Measurements from ENCODE around the gene PRR23A.

DNA sequence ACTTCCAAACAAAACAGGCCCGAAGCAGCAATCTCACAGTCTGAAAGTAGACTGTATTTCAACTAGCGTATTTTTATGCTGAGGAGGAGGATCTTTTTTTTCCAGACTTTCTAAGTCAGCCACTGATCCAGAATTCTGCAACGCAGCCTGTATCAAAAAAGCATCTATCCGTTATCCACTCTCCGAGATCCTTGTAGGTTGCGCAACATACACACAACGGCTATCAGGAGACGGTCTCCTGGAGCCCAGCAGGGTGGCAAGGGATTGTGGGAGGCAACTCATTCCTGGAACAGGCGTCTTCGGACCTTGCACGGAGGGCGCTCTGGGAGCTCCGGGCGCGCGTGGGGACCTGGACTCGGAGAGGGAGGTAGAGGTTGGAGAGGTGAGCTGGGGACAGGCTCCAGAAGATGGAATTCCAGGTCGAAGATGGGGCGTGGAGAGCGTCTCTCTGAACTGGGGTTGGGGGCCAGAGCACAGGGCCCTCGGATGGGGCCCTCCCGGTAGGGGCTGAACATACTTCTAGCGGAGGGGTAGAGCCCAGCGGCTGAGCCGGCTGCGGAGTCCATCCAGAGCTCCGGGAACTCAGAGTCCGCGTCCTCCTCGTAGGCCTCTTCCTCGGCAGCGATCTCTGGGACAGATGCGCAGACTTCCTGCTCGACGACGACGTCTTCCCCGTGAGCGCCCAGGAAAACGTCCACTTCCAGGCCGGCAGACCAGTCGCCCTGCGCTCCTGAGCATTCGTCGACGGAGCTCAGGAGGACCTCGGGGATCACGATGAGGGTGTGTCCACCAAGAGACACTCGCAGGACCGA lies 37.7 kb upstream of the PRR23A start:
- TF ChIP-seq, protein P1, sequence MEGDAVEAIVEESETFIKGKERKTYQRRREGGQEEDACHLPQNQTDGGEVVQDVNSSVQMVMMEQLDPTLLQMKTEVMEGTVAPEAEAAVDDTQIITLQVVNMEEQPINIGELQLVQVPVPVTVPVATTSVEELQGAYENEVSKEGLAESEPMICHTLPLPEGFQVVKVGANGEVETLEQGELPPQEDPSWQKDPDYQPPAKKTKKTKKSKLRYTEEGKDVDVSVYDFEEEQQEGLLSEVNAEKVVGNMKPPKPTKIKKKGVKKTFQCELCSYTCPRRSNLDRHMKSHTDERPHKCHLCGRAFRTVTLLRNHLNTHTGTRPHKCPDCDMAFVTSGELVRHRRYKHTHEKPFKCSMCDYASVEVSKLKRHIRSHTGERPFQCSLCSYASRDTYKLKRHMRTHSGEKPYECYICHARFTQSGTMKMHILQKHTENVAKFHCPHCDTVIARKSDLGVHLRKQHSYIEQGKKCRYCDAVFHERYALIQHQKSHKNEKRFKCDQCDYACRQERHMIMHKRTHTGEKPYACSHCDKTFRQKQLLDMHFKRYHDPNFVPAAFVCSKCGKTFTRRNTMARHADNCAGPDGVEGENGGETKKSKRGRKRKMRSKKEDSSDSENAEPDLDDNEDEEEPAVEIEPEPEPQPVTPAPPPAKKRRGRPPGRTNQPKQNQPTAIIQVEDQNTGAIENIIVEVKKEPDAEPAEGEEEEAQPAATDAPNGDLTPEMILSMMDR (conservative IDR thresholded peaks at IDR 0.05; ENCODE audit: low read length) = no peak
- TF ChIP-seq EZH2phosphoT487 (IDR thresholded peaks at IDR 0.05; ENCODE audit: borderline replicate concordance, low read depth, low read length) = no peak

All from OCI-LY7 (cell line).